Stimulated activated CD4-positive, alpha-beta T cell treated with anti-CD3 and anti-CD28 coated beads, Interleukin-1b, Interleukin-23, amount 100 ng/mL, for 4 hours (primary cell): Measurements from ENCODE around the gene DNAH7.
"Not testable (repeated sequence)": the region's sequence is repeated elsewhere in the genome, so short reads cannot be mapped to it uniquely, and the experiment has no call there.

ENCODE experiments used
- DNase-seq, 2 donors: peaks; one replicate each; pipeline ENCODE4 v3.0.0-alpha.2; 2020; ENCODE audit warnings: low read depth in 2 of 2

DNAH7 gene

GRCh38 chr2:196068271-196069209 lies at the start of gene DNAH7:
TSS of gene DNAH7 (minus strand) at chr2:196068837. CDS start at chr2:196068711, 126 bp downstream.
- peak; percentile 83 to 84 for DNase-seq

DNA sequence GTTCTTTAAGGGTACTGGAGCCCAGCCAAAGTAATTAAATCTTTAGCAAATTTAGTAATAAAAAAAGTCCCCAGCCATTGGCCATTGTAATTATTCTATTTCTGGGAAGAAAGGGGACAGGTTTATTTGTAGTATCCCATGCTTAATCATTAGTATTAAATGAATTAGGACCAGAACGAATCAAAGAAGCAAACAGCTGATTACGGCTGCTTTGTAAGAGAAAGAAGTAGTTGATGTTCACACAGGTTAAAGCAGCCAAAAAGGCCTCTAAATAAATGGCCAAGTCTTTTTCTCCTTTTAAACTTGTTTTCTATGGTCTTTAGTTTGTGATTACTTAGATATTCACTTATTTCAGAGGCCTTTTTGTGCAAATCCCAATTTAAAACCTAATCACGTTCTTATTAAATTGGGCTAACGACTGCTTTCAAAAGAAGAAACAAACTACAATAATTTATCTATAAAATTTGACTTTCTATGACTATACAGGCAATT lies 48.6 kb upstream of the DNAH7 start:
- DNase-seq, result no peak

DNA sequence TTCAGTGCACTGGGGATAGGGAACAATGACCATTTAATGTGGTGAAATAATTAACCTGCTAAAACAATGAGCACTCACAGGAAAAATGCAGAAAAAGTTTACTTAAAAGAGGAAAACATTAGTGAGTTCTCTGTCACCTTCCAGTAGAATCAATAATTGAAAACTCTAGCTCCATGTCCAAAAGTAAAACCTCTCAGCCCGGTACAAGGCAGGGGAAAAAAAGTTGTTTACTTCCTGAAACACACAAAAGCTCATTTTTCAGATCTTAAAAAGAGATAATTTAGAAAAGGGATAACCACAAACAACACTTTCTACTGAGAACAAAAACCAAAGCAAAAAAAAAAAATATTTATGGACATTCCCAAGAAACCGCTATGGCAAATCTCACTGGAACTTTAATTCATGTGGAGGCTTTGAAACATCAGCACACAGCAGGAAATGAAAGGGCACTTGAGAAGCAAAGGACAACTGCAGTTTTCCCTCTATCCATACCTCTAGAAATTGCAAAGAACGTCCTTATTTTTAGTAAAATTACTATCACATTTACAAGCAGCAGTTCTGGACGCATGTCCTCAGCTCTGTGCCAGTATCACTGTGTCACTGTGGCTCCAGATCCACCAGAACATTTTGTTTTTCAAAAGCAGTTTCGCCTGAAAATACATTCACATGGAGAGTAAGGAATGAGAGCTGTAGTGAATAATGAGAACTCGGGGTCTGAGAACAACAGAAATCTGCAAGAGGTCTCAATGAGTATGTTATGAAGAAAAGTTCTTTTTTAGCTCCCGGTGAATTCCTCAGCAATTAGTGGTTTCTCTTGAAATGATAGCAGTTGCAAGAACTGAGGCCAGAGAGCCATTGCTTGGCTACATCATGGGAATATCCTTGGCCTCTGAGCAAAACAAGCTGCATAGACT lies 44.7 kb upstream of the DNAH7 start:
- no peak for DNase-seq

DNA sequence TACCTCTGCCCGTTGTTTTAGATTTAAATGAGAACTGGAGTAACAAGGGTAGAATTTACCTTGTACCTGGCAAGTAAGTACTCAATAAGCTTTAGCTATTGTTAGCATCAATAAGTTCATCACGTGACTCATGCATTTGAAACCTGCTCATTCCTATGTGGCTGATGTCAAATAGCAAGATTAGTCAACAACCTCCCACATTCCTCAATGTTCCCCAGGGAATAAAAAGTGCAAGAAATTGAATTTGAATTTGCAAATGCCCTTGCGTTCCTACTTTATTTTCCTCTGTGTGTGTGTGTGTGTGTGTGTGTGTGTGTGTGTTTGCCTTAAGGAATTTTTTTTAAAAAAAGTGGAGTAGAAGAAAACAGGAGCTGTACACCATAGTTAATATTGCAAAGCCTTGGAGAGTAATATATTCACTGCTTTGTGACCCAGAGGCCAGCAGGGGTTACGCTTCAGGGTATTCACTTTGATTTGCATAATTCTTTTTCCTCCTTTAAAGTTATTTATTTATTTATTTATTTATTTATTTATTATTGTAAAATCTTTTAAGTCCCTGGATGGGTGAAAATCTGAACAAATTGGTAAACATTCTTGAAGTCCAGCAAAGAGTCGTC lies 43.9 kb upstream of the DNAH7 start:
- no peak for DNase-seq

GRCh38 chr2:196108604-196109003 lies 40.0 kb upstream of the DNAH7 start:
- DNase-seq, result no peak

DNA sequence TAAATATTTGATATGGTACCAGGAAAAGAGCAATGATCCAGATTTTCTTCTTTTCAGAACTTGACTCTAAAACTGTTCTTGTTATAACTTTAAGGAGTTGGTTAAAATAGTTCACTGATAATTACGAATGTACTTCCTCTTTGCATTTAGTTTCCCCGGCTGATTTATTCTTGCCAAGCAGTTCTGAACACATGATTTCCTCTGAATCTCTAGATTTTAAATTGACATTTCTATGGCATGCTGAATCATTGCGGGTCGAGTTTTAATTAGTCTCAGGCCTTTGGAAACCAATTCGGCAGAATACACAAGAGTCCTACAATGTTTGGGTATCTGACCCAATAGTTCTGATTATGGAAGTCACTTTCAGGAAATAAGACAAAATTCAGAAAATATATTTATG lies 37.3 kb upstream of the DNAH7 start:
- DNase-seq, result no peak

DNA sequence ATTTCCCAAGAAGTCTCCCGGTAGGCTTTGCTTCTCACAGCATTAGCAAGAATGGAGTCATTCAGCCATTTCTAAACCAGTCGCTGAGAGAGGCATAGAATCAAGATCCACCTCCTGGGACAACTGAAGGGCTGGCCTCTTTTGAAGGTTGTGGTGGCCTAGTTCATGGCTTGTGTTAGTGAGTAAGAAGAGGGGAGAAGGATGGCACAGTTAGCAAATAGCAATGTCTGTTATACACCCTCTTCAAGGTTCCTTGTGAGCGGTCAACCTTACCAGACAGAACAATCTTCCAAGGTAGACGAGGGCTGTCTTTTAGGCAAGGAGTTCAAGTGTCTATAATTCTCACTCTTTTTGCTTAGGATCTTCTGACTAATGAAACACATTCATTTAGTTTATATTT lies 35.4 kb upstream of the DNAH7 start:
- no peak for DNase-seq

- DNase-seq, result no peak
These were observed 35.0 kb upstream of the DNAH7 start for GRCh38 chr2:196103626-196104025.

DNA sequence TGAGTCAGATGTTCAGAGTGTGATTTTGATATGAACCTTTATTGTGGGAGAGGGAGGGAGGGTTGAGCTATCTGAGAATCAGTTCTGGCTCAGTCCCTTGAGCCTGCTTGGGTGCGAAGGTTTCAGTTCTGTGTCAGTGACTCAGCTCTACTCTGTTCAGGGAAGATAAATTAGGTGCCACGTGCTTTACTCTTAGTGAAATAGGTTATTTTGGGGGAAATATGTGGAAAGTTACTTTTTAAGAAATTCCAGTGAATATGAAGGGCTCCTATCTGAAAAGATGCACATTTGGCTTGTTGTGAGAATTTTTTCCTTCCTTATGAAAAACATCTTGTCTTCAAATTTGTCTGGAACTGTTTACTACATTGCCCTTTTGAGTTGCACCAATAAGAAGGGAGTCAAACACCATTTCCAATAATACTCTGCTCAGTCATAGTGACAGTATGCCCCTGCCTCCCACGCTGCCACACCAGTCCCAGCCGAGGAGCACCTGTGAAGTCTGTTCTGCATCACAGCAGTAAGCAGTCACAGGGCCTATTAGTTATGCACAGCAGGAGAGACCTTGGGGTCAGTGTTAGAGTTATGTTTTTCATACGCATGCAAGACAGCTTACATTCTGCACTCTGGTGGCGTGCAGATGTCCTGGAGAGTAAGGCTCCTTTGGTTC lies 32.8 kb upstream of the DNAH7 start:
- DNase-seq, result no peak

DNA sequence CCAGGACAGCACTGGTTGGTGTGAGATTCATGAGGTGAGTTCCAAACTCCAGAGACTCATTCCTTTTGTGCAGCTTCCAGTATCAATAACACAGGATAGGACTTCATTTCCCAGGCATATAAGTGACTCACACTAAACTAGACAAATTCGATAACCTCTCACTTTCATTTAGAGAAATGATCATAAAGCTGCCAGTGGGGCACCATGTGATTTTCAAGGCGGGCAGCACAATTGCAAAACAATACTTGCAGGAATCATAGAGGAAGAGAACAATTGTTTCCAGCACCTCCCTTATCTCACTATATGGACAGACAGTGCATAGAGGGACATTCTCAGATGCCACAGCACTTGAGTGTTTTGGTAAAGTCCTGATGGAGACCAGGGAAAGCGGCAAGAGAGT lies 31.3 kb upstream of the DNAH7 start:
- DNase-seq, result no peak

DNA sequence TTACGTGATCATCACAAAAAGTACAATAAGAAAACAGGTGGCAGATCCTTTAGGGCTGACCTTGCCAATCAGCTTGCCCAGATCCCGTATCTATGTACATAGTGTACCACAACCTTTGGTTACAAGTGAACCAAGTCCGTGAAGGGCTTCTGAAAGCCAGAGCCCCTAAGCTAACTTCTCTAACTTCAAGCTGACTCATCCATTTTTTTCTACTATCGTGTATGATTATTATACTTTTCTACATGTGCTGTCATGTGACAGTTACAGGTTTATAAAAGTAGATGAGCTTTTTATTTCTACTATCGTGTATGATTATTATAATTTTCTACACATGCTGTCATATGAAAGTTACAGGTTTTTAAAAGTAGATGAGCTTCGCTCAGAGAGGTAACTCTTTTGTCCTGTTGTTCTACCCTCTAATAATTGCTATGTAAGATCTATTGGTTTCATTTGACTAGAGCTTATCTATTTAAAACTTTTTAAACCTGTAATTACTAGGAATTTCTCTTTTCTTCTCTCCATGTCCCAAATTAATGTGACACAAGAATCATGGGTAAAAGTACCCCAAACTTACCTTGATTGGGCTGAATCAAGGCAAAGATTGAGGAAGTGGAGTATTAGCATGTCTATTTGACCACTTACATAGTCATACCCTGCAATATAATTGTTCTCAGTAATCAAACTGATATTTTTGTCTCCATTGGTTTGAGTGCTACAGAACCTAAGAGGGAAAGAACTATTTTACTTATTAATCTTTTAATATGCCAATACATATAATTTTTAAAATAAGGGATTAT lies 29.4 kb upstream of the DNAH7 start:
- DNase-seq, result no peak

DNA sequence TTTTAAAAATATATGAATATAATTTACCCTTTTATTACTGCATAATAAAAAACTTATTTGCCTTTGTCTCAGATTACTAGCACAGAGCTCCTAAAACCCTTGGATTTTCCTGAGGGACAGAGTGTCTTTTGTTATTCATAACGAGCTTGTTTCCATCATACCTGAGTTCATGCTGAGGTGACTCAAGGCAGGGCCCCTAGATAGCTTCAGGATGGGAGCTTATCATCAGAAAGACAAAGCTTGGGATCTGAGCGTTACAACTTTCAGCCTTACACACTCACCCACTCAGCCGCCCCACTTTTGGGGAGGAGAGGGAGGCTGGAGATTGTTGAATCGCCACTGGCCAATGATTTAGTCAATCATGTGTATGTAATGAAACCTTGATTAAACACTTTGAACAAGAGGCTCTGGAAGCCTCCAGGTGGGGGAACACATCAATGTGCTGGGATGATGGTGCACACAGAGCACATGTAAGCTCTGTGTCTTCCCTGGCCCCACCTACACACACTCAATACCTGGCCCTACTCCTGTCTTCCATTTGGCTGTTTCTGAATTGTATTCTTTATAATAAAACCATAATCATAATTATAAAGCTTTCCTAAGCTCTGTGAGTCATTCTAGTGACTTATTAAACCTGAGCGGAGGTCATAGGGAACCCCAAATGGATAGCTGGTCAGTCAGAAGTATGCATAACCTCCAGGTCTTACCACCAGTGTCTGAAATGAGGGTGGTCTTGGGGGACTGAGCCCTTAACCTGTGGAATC lies 28.5 kb upstream of the DNAH7 start:
- DNase-seq, result no peak

DNA sequence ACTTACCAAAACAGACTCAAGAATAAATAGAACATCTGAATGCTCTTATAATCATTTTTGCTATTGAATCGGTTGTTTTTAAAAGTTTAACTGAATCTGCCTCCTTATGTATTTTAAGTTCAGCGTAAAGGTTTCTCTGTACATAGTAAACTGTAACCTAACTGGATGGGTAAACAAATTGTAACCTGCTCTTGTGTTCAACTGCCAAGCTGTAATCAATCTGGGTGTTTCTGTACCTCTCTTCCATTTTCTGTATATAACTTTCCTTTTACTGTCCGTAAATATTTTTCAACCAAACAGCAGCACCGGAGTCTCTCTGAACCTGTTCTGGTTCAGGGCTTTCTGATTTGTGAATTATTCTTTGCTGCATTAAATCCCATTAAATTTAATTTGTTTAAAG lies 27.6 kb upstream of the DNAH7 start:
- DNase-seq, result no peak

DNA sequence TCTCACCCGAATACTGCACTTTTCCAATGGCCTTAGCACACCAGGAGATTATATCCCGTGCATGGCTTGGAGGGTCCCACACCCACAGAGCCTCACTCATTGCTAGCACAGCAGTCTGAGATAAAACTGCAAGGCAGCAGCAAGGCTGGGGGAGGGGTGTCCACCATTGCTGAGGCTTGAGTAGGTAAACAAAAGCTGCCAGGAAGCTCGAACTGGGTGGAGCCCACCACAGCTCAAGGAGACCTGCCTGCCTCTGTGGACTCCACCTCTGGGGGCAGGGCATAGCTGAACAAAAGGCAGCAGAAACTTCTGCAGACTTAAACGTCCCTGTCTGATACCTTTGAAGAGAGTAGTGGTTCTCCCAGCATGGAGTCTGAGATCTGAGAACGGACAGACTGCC lies 20.8 kb upstream of the DNAH7 start:
- not testable (repeated sequence) for DNase-seq

GRCh38 chr2:196088203-196088602 lies 19.6 kb upstream of the DNAH7 start:
- DNase-seq, result no peak

- DNase-seq, result no peak
These were observed 18.1 kb upstream of the DNAH7 start for GRCh38 chr2:196086517-196087368.

DNA sequence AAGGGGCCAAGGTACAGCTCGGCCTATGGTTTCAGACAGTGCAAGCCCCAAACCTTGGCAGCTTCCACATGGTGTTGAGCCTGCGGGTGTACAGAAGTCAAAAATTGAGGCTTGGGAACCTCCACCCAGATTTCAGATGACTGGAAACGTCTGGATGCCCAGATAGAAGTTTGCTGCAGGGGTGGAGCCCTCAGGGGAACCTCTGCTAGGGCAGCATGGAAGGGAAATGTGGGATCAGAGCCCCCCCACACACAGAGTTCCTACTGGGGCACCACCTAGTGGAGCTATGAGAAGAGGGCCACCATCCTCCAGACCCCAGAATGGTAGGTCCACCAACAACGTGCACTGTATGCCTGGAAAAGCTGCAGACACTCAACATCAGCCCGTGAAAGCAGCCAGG lies 15.0 kb upstream of the DNAH7 start:
- no peak for DNase-seq

- no peak for DNase-seq
These were observed 11.9 kb upstream of the DNAH7 start for GRCh38 chr2:196080526-196080925.

- no peak for DNase-seq
These were observed 10.4 kb upstream of the DNAH7 start for GRCh38 chr2:196079052-196079451.
